Stimulated activated CD4-positive, alpha-beta T cell treated with anti-CD3 and anti-CD28 coated beads, Interleukin-2, amount 100 ng/mL, for 4 hours (primary cell): ENCODE results near the gene NPAS3.

Experiments used
- DNase-seq: peaks from one replicate; pipeline ENCODE4 v3.0.0-alpha.2; 2020; ENCODE audit warnings: low read depth

Gene NPAS3

DNA sequence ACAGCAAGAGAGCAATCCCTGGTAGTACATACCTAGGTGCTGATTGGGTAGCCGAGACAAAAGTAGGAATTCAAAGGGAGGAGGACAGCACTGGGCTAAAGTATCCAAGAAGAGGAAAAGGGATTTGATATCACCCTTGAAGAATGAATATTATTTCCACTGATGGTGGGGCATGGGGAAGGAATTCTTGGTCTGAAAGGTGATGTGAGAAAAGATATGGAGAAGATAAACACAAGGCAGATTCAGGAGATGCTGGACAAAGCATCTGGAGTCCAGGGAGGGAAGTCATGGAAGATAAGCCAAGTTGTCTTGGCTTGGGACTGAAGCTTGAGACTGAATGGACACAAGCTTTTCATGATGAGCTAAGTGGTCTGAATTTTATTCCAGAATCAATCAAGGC is 818.2 kb downstream of the NPAS3 start:
- DNase-seq, result no peak

DNA sequence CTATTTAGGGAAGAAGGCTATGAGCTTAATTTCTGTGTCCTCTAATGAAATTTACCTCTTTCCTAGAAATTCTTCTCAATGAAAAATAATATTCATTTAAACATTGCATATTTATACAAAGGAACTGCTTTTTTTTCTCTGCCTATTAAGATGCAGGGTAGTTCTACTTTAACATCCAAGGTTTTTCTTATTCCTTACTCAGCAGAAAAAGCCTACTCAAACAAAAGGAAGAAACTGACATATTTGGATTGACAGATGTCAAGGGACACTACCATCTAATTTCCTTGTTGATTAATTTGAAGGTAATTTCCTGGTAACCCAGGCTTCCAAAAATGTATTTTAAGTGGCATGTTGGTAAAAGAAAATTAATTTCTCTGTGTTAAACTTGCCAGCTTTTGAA is 819.9 kb downstream of the NPAS3 start:
- no peak for DNase-seq

DNA sequence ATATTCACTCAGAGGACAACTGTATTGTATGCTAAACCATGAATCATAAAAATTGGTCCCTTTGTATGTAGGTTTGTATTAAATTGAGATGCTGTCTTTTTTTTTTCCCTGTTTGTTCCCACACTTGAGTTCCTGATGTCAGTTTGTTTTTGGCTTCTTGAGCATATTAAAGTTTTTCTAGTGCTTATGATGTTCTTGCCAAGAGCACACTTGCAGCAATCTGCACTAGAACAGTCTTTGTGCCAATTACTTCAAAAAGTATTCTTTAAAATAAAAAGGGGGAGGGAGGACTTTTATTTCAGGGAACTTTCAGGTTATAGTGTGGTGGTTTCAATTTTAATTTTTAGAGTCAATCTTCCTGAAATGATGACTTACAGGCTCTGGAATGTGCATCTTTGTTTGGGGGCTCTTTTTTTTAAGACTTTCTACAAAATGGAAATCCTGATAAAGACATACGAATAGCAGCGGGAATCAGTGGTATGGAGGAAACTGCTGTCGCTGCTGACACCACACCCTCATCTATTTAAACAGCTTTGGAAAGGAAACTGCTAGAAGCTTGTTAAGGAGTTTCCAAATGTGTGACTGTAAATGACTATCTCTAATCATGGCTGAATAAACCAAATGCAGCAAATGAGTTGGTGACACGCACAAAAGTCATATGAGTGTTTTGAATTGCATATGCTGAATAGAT is 823.6 kb downstream of the NPAS3 start:
- no peak for DNase-seq

DNA sequence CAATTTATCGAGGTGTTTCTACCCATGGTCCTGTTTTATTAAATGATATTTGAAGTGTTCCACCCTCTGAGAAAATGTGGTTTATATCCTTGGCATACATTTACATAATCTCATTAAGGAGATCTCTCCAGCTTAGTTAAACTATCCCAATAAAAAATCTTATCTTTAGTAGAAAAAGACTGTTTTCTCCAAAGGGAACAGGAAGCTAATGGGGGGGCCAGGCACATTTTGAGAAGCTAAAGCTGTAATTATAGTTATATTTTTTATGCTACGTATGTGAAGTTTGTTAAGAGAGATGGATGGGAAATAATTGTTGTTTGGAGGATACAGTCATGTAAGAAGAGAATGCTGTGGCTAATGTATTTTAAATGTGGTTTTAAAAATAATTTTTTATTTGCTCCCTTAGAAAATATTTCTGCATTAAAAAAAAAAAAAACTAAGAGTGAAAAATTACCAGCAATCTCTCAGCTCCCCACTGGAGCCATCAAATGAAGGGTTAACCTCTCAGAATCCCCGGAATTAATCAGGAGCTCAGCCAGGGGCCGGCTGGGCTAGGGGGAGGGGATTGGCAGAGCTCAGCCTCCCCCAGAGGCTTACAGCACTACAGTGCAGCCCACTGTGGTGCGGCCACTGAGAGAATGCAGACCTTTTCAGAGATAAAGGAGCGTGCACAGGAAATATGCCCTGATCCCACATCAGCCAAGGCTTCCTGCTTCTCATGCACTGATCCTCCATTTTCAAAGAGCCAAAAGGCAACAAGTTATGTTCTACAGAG is 826.4 kb downstream of the NPAS3 start:
- no peak for DNase-seq

DNA sequence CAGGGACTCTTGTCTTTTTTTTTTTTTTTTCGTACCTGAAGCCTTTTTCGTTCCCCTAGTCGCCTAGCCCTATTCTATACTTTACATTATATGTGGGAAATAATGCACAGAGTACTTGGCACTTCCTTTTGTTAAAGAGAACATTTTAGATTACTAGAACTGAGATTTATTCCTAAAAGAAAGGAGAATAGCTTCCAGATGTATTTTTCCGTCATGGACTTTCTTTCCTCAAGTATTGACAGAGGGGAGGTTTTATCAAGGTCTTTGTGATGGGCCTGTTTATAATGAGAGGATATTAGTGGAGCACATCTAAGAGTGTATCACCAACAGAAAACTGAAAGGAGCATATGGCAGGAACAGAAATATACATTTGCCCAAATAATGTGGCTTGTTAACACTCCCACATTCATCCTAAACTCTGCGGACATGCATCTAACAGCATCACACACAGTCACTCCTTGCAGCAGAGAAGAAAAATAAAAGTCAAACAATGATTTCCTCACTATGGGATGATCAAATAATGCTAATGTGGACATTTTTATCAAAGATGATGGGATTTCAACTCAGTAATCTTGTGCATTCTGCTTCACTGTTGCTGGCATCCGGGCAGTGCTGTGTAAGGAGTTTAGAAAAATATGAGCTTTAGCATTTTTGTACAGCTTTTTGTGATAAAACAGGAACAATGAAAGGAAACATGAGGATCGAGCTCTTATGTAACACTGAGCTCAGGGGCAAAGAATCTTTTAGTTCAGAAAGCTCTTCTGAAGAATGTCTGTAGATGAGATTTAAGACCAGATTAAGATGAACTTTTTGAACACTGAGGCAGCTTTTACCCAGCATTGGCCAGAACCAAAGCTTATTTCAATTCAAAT is 829.1 kb downstream of the NPAS3 start:
- no peak for DNase-seq

DNA sequence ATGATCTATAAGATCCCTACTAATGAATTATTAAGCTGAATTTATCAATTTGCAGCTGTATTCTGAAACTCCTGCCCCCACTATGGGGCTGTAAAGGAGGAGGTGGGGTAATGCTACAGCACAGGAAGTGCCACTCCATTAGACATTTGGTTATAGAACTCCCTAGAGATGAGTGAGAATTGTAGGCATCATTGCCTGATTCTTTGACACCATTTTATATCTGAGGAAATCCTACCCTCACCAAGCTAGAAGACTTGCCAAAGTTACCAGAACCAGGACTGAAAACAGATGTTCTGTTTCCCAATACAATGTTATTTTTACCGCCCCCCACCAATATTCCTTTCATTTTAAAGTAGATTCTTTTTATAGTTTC is 829.8 kb downstream of the NPAS3 start:
- DNase-seq, result no peak

DNA sequence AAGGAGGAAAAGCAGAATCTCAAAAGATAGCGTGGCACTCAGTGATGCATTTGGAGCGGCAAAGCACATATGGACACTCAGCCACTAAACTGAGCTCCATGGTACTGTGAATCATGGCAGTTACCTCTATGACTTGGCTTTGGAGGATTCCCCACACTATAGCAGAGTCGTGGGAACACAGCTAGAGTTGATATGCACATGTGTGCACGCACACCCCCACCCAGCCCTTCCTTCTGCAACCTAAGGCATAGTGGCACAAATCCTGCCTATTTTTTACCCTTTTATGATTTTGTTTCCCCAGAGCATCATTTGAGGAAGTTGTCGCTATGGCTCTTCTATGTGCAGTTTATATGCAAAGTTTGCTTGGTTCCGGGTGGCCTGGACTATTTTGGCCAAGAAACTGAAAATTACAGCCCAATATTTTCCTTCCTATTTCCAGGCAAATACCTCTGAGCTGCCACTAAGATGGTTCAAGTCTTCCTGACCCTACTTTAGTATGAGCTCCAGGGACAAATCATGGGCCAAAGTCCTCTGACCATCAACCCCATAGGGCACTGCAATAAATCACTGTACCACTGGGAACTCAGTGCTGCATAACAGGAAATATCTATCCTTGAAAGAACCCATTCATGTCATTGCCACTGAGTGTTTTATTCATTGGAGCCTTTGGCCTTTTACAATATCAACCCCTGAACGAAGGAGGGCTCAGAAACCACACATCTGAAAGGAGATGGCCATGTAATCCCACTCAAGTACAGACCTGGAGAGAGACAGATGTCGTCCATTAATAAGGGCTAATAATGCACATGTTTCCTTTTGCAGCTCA is 834.7 kb downstream of the NPAS3 start:
- no peak for DNase-seq

DNA sequence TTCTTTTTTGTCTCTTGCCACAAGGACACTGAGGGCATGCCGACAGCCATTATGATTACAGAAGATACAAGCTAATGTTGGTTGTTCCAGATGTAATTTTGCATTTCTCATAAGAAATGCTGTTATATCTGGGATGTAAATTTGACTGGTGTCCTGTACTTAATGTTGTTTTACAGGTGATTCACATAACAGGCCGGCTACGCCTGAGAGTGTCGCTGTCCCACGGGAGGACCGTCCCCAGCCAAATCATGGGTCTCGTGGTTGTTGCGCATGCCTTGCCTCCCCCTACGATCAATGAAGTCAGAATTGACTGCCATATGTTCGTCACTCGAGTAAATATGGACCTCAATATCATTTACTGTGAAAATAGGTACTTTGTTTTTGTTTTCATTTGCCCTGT is 835.5 kb downstream of the NPAS3 start:
- DNase-seq, result no peak

DNA sequence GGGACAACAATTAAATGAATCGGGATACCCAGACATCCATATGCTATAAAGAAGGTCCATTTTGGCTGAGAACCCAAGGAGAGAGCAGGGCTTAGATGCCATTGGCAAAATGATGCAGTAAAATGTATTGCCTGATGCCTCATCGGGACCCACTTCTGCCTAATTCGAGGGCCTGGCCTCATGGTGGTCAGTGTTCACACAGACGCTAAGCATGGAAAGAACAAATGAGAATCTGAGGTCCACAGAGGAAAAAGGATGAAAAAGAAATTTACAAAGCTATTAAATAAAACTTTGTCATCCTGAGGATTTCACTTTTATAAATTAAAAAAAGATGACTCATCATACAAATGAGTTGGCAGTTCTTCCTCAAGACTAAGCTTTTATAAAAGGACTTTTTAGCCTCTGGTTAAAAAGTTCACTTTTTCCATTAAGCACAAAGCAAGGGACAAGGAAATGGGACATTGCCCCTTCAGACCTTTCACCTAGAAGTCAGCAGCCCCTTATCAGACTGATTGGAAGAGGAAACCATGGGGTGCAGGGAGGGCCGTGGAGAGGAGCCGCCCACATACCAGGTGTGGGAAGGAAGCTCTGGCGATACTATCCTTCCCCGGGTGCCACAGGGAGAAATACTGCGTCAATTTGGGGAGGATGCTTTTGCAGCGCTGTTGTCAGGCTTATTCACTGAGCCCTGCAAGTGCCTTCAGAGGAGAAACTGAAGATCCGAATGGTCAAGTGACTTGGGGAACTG is 836.2 kb downstream of the NPAS3 start:
- DNase-seq, result no peak

DNA sequence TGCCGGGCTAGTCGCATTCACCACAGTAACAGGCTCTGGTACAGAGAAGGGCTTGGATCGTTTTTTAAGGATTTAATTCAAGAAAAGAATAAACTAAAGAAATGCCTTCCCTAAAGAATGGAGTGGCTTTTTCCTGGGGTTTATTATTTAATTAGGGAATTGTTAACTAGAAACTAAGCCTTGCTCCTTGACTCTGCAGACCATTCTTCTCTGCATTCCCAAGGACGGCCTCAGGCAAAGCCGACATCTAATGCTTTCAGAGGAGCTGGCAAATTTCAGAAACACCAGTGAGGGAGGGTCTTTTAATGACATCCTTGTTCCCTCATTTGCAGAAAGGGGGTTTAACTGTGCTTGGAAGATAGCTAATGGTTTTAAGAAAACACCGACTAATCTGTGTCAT is 838.2 kb downstream of the NPAS3 start:
- DNase-seq, result no peak

DNA sequence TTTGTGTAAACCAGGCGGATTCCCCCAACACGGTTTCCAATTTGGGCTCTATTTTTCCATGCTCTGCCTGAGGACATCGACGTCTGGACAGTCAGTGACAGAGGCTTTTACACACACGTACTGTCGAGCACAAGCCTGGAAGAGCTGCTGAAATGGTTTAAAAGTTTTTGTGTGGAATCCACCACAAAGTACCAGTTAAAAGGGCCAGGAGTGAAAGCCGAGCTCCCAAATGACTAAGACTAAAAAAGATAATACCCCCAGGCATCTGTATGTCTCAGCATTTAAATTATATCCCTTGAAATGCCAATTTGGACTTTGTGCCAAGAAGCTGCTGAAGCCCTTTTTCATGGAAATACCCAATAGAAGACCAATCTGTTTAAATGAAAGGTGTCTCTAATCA is 839.0 kb downstream of the NPAS3 start:
- DNase-seq, result no peak

DNA sequence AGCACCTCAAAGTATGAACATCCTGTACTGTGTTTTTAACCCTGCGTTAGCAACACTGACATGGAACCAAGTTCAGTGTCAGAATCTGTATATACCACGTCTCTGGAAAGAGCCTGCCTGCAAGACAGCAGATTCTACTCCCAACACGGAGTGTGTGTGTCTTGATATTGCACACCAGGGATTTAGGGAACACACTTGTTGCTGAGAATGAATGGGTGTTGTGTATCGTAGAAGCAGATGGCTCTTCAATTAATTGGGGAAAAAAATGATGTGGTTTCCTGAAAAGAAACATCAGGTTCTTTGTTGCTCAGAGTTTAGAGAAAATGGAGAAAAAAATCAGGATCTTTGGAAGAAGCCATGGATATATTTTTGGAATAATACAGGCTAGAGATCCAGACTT is 841.4 kb downstream of the NPAS3 start:
- no peak for DNase-seq

DNA sequence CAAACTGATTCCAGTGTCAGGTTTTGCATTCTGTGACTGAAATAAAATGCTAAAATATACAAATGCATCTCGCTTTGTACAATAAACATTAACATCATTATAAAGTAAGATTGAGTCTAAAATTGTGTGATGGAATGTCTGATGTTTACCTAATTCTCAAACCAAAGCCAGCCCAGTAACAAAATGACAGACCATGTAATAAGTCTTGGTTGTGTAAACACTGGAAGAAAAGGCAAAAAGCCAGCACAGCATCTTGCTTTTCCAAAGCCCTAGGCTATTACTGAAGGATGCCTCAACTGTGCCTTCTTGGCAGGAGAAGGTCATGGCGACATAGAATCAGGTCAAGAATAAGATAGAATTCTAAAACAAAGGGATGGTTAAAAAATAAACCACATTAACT is 842.6 kb downstream of the NPAS3 start:
- no peak for DNase-seq

DNA sequence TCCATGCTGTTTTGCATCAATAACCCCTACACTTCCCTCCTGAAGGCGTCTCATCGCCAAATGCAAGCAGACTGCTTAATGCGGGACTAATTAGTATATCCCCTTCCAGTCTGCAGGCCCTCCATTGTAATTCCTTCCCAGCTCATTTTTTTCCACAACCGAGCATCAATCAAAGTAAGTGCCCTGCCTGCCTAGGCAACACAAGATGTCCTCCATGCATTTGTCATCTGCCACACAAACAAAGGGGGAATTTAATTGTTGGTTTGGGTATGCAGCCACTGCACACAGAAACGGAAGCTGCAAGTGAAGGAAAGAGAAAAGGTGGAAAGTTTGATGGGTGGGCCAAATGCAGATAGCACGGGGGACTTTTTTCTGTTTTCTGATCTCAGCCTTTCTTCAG is 844.2 kb downstream of the NPAS3 start:
- DNase-seq, result no peak

DNA sequence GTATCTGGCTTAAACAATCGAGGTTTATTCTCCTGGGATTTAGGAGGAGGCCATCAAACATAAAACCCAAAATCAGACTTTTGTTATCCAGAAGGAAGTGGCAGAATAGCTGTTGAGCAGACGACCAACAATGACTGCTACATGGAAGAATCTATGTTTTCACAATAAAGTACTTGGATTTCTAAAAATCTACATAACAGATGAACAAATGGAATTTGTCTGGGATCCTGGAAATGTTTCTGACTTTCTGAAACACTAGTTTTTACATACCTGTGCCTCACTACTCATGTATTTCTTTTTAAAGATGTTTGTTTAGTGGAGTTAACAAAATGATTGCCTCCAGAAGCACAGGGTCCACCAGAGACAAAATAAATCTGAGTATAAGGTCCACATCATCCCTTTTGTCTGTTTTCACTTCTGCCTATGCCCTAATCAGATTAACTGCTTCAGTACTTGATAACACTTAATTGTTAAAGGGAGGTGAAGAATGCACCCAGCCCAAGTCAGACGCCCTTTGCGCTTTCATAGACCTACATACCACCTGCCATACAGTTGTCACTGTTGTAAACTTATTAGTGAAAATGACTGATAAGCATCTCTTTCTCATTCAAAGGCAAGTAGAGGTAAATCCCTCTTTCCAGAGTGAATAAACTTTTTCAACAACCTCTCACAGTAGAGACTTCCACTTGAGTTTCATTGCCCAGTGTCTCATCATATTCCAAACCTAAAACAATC is 847.6 kb downstream of the NPAS3 start:
- no peak for DNase-seq

DNA sequence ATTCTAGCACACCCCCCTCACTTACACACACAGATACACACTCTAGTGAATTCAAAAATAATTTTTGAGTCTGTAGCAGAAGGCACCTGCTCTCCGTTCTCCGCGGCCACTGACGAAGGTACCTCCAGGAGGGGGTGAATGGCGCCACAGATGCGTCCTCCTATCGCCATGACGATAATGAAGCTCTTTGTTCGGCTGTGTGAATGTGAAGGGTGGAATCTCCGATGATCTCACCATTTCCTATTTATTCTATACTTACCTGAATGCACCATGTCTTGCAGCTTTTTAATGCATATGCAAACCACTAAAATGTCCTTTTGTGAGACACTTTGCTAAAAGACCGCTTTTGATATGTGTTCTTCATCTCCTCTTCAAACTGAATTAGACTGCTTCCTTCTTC is 849.5 kb downstream of the NPAS3 start:
- DNase-seq, result no peak

DNA sequence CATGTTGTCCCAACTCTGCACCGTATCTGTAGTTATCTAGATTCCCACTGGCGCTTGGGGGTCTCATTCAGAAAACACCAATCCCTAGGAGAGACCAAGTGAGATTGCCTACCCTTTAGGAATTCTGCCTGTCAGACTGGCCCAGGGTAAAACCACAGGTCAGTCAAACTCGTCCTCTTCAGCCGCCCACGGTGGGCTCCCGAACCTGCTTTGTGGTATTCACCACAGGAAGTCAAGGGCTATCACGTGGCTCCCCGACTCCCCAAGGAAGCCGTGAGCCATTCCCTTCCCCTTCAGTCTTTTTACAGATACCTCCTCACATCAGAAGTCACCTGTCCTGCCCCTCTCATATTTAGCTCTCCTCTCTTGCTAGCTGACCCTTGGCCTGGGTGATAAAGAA is 852.3 kb downstream of the NPAS3 start:
- no peak for DNase-seq

DNA sequence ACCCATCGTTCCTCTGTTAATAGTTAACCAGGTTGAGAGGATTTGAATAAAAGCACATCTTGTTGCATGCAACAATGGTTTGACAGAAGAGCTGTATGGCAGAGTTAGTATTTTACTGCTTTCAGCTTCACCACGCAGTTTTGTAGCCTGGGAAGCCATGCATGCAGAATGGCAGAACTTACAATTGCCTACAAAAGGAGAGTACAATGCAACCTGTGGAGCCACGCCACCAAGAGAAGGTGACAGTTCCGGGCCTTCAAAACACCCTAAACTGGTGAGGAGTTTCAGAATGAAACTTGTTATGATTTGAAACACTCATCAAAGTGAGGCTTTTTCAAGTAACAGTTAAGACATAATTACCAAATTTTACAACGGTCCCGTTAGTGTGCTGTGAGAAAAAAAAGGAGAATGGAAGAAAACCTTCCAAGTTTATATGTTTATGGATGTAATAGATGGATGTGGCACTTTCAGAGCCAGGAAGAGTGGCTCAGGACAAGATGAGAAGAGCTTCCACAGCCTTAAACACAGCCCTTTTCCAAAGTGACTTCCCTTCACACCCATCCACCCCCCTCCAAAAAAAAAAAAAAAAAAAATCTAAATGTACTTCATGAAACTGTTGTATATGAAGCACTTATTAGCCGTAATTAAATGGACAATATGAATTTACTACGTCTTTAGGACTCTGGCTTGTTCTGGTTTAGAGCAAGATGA is 853.5 kb downstream of the NPAS3 start:
- no peak for DNase-seq

DNA sequence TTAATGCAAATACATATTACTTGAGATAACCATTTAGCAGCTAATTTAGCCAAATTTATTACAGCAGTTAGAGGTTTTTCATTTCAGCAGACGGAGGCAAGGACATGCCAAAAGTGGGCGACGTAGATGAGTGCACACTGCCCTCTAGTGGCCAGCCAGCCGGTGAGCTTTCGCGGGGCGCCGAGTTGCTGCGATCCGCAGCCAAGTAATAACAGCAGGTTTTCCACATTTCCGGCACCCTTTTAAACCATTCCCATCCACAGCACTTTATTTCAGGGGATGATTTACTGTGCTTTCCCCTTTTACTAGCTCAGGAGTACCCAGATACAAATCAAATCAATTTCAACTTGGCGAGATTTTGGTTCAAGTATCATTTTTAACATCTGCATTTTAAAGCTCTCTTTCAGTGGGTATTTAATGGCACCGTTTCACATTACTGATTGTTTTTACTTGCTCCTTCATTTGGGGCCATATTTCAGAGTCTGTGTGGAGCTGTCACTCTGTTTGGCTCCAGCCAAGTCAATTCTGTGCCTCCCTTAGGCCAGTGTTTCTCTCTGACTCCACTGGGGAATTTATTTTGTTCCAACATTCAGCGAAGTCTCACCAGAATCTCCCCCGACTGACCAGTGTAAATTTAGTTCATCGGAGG is 854.2 kb downstream of the NPAS3 start:
- peak; percentile 40 for DNase-seq
